ENCODE data around the gene PIAS1.

Gene PIAS1

GRCh38 chr15:68228143-68228970 is 174.2 kb downstream of the PIAS1 start:
- TF ChIP-seq USF1 (IDR thresholded peaks at IDR 0.05): no peak

- TF ChIP-seq CREB1 (IDR thresholded peaks at IDR 0.05; ENCODE audit: low read depth): no peak
- TF ChIP-seq EP300 (IDR thresholded peaks at IDR 0.05; ENCODE audit: borderline replicate concordance): no peak
- peak; percentile 31 for TF ChIP-seq ZBTB7A (IDR thresholded peaks at IDR 0.05; ENCODE audit: low read depth)
- TF ChIP-seq REST (IDR thresholded peaks at IDR 0.05; ENCODE audit: low read depth): no peak
- no peak for TF ChIP-seq TAF1 (IDR thresholded peaks at IDR 0.05; ENCODE audit: low read depth)
- TF ChIP-seq CEBPB (IDR thresholded peaks at IDR 0.05): no peak
- no peak; the same call in 1 of the 2 replicates for TF ChIP-seq TEAD4 (IDR thresholded peaks at IDR 0.05)
Observed at GRCh38 chr15:68228971-68229385, 174.9 kb downstream of the PIAS1 start.

GRCh38 chr15:68229386-68230156 is 175.5 kb downstream of the PIAS1 start, which contains the start of gene CLN6:
CLN6 (minus strand) TSS chr15:68229728; CDS start chr15:68229584, 144 bp downstream.
- TF ChIP-seq MAX (IDR thresholded peaks at IDR 0.05) (peak; percentile 97), ZBTB7A (IDR thresholded peaks at IDR 0.05; ENCODE audit: low read depth) (peak; percentile 29; the same call in 1 of the 2 replicates), EGR1 (IDR thresholded peaks at IDR 0.05) (peak; percentile 57), REST (IDR thresholded peaks at IDR 0.05; ENCODE audit: low read depth) (no peak), USF1 (IDR thresholded peaks at IDR 0.05) (peak; percentile 95), TAF1 (IDR thresholded peaks at IDR 0.05; ENCODE audit: low read depth) (peak; percentile 53; the same call in 1 of the 2 replicates), TEAD4 (IDR thresholded peaks at IDR 0.05) (no peak)

GRCh38 chr15:68230157-68231100 is 176.3 kb downstream of the PIAS1 start:
- TF ChIP-seq REST (IDR thresholded peaks at IDR 0.05; ENCODE audit: low read depth): no peak
- no peak for TF ChIP-seq TCF12 (IDR thresholded peaks at IDR 0.05; ENCODE audit: low read depth)
- no peak for TF ChIP-seq EP300 (IDR thresholded peaks at IDR 0.05; ENCODE audit: borderline replicate concordance)
- TF ChIP-seq CREB1 (IDR thresholded peaks at IDR 0.05; ENCODE audit: low read depth): no peak
